NCI-H2171 treated with DMSO at 0.1 percent for 48 hours (cell line): ENCODE measurements around the gene ADGRL4.
"Not testable (repeated sequence)": the region's sequence is repeated elsewhere in the genome, so short reads cannot be mapped to it uniquely, and the experiment has no call there.

Source experiments
- DNase-seq: peaks from one replicate; lab custom pipeline; 2025; lab: John Stamatoyannopoulos, UW

Gene ADGRL4

DNA sequence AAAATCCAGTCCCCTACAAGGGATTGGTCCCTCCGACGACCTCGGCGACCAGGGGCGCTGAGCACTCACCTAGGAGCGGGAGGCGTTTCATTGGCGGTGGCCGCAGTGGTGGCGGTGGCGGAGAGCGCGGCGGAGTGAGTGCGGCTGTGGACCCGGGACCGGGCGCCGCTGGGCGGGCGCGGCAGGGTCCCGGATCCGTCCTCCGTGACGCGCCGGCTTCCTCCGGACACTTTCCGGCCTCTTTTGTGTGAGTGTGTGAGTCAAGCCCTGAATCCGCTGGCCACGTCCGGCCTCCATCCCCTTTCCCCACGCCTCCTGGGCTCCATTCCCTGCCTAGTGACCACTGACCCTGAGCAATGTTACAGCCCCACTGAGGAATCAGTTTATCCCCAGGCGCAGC lies at the start of gene ADGRL4:
Gene ADGRL4 (minus strand): TSS at position 167 of the 400 bp plus-strand sequence. CDS start 76 bp downstream, at position 91.
- DNase-seq, result no peak

DNA sequence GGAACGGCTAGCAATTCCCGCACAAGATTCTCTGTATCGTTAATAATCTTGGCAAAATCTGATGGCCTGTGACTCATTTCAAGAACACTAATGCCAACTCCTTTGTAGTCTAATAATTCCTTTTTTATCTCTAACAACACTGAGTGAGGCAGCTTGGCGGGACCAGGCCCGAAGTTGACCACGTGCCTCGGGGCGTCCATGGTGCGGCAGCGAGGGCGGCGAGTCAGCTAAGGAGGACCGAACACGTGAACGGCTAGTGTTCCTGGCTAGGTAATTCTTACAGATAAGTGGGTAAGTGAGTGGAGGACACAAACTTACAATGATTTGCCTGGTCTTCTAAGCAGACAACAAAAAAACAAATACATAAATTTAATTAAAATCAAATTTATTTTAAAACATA lies 49.3 kb upstream of the ADGRL4 start:
- DNase-seq, result no peak

DNA sequence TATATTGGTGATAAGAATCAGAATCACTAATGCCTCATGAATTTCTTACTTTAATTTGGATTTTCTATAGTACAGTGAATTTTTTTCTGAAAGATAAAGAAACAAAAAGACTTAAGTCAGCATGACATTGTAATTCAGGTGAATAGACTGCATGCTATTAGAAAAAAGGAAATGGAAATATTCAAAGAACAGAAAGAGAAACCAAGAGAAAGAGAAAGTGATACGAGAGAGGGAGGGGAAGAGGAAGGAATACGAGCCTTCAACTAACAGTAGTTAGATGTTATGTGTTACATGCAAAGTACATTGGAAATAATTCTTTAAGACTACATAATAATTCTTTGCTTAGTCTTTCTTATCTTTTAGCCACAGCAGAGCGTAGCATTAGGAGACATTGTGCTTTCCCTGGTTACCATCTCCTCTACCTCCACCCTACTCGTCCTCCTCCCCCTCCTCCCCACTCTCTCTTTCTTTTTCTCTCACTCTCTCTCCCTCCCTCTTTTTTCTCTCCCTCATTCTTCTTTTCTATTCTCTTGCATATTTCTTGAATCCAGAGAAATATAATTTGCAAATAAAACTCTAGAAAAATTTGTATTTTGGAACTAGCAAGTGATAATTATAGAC lies 46.4 kb upstream of the ADGRL4 start:
- no peak for DNase-seq

GRCh38 chr1:79044974-79045650 lies 38.6 kb upstream of the ADGRL4 start:
- DNase-seq, result no peak

DNA sequence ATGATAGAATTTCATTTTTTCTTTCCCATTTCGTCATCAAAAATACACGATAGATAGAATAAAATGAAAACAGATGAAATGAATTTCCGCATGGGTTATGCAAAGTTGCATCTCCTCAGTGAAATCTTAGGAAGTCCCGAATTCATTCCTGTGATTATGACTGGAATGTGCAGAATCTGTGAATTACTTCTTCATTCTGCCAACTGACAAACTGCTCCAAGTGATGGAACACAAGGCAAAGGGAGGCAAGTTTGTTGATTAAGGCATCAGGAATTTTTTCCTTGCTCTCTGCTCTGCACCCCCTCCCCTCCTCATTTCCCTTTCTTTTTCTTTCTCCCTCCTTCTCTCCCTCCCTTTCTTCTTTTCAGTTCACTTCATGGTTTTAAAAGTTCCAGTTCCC lies 37.0 kb upstream of the ADGRL4 start:
- no peak for DNase-seq

GRCh38 chr1:79042539-79042938 lies 36.0 kb upstream of the ADGRL4 start:
- no peak for DNase-seq

- DNase-seq, result no peak
These were observed 35.6 kb upstream of the ADGRL4 start for GRCh38 chr1:79042117-79042516.

DNA sequence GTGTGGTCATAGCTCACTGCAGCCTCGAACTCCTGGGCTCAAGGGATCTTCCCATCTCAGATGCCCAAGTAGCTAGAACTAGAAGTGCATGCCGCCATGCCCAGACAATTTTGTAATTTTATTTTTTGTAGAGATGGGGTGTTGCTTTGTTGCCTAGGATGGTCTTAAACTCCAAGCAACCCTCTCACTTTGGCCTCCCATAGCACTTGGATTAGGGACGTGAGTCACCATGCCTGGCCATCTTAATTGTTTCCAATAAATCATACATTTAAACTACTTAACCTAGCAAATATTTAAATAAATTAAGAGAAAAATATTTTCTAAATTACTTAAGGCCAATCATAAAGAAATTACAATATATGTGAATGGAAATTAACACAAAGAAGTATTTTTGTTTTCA lies 35.1 kb upstream of the ADGRL4 start:
- no peak for DNase-seq

GRCh38 chr1:79040424-79041082 lies 34.0 kb upstream of the ADGRL4 start:
- DNase-seq, result no peak

- DNase-seq, result no peak
These were observed 30.6 kb upstream of the ADGRL4 start for GRCh38 chr1:79037085-79037484.

DNA sequence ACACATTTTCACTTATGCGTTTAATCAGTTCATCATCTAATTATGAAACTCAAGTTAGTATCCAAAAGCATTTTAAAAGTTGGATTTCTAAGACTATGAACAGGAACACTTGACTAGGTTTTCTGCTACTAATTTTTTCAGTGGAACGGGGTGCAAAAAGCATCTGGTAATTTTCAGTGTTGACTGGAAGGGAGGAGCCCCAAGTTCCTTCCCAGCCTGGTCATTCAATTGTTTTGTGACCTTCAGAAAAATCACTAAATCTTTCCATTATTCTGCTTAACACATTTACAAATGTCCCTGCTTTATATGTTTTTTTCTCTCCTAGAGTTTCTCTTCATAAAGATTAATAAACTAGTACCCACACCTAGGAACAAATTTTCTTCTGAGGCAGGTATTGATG lies 6.0 kb upstream of the ADGRL4 start:
- DNase-seq, result no peak

DNA sequence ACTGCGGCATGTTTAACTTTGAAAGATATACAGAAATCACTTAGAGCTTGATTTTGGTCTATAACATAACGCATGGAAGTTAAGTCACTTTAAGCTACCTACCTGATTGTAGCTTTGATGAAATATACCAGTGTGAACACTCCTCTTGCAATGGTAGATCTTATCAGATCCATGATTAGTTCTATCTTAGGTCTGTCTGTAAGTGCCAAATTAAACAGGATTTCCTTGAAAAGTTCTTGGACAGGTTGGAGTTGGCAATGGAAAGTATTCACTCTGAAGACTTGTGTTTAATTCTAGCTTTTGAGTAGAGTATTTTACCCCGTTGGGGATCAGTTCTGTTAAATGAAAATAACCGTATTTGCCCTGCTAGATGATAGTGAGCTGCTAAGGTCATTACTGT lies 4.1 kb upstream of the ADGRL4 start:
- no peak for DNase-seq

DNA sequence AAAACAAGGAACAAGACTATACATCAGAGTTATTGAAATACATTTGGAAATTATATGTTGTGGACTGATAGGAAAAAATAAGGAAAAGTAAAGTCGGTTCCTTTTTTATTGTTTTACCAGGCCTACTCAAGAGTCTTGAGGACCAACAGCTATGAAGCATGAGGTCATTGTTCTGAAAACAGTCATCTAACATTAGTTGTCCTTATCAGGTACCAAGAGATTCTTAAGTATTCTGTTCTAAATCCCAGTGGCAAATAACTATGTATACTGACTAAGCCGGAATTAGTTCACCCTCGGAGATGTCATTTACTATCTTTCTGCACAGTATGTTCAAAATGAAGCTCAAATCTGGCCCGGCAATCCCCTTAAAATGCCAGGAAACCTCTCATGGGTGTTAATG lies 585 bp downstream of the ADGRL4 start:
- DNase-seq, result no peak

DNA sequence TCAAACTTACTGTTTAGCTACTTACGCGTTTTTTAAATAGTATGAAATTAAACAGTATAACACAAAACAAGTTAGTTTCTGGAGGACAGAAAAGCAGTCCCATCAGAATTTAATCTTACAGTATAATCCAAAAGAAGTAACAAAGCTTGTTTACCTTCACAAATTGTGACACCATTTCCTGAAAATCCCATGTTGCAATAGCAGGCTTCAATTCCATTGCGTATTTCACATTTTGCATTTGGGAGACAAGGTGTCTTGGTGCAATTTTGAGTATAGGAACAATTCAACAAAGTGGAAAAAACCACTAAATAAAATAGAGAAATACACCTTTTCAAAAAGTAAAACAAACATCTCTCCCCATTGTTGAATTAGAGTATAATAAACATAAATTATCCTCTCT lies 1.6 kb downstream of the ADGRL4 start:
- DNase-seq, result no peak

GRCh38 chr1:78996791-78997190 lies 9.7 kb downstream of the ADGRL4 start:
- no peak for DNase-seq

GRCh38 chr1:78987042-78987441 lies 19.5 kb downstream of the ADGRL4 start:
- DNase-seq, result no peak

GRCh38 chr1:78980511-78980910 lies 26.0 kb downstream of the ADGRL4 start:
- DNase-seq, result no peak

- no peak for DNase-seq
These were observed 33.8 kb downstream of the ADGRL4 start for GRCh38 chr1:78972723-78973122.

DNA sequence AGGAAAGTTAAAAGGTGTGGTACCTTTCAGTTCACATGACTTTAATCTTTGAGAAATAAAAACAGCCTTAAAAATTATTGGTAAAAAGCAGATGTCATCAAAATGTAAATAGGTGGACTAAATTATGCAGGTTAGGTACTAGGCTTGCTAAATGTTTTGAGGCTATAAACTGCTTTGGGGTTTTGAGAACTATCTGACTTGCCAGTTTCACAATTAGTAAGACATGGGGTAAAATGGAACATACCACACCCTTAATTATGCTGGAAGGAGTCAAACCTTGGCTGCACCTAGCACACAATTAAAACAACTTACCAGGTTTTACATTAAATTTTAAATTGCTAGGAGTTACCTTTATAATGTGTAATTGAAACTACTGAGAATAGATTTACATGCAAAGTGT lies 39.4 kb downstream of the ADGRL4 start:
- not testable (repeated sequence) for DNase-seq

GRCh38 chr1:78958711-78959110 lies 47.8 kb downstream of the ADGRL4 start:
- DNase-seq, result no peak

GRCh38 chr1:78950826-78951225 lies 55.7 kb downstream of the ADGRL4 start:
- DNase-seq, result no peak

GRCh38 chr1:78949227-78949626 lies 57.3 kb downstream of the ADGRL4 start:
- DNase-seq, result no peak

GRCh38 chr1:78919150-78919549 lies 87.4 kb downstream of the ADGRL4 start:
- DNase-seq, result no peak
